Activated T-helper 1 cell treated with anti-CD3 and anti-CD28 coated beads, Interleukin-12 subunit alpha, Interleukin-12 subunit beta, Interleukin-2, Interleukin-4 antibody, amounts not matched to agents 30 ng/mL and 10 ng/mL and 1 ng/mL, durations not matched to agents 14 hours and 24 hours and 36 hours (primary cell): ENCODE results near the gene PLEKHG5. TPM values are rescaled to one million over a fixed set of nuclear protein-coding genes. Genes with fewer than 3 reads are reported as not detected.
A peak's percentile ranks its signal among the peaks of the same experiment; 100 is the strongest.

Experiments
- DNase-seq: peaks from one replicate; pipeline ENCODE4 v3.0.0; 2021; ENCODE audit warnings: low spot score
- H3K27ac Mint-ChIP-seq: one replicate; pipeline ENCODE4 v1.8.0; 2021; ENCODE audit warnings: mild to moderate bottlenecking, mixed read lengths
- H3K27me3 Mint-ChIP-seq: one replicate; pipeline ENCODE4 v1.8.0; 2022; ENCODE audit warnings: mild to moderate bottlenecking, moderate library complexity, mixed read lengths; ENCODE audit not compliant: insufficient read depth
- H3K36me3 Mint-ChIP-seq: one replicate; pipeline ENCODE4 v1.8.0; 2021; ENCODE audit warnings: low read depth, mixed read lengths
- H3K4me1 Mint-ChIP-seq: one replicate; pipeline ENCODE4 v1.8.0; 2021; ENCODE audit warnings: low read depth, mixed read lengths
- H3K4me3 Mint-ChIP-seq: one replicate; pipeline ENCODE4 v1.8.0; 2021; ENCODE audit warnings: mild to moderate bottlenecking, moderate library complexity, mixed read lengths
- H3K9me3 Mint-ChIP-seq: one replicate; pipeline ENCODE4 v1.8.0; 2021; ENCODE audit warnings: mixed read lengths
- intact Hi-C: fragments of 100-400 bp; cut with micrococcal nuclease; formaldehyde crosslinking; loops from one replicate; pipeline ENCODE4 v1.15.1; 2024
- total RNA-seq: library from RNA; stranded (reverse); gene quantifications from 2 replicates; pipeline ENCODE4 v1.2.3, GENCODE V29; 2022

PLEKHG5 gene
- total RNA-seq, 1 donor from 2014 or later = 1.8 TPM

GRCh38 chr1:6475381-6476133 is 15.9 kb downstream of the PLEKHG5 start:
- H3K36me3 Mint-ChIP-seq = no peaks in the 10 kb centered on the region
- no peak overlapping the region for H3K4me3 Mint-ChIP-seq
- DNase-seq = peak; percentile 70
- H3K27me3 Mint-ChIP-seq = no peaks in the 10 kb centered on the region
- no peaks in the 10 kb centered on the region for H3K9me3 Mint-ChIP-seq
- no peaks in the 10 kb centered on the region for H3K4me1 Mint-ChIP-seq
- intact Hi-C loops = loop anchor here (1.0 to 2.0 kb wide), 4 partner anchors 9 to 52 kb away; partner anchors contain the start of gene TNFRSF25
- no peak overlapping the region for H3K27ac Mint-ChIP-seq

DNA sequence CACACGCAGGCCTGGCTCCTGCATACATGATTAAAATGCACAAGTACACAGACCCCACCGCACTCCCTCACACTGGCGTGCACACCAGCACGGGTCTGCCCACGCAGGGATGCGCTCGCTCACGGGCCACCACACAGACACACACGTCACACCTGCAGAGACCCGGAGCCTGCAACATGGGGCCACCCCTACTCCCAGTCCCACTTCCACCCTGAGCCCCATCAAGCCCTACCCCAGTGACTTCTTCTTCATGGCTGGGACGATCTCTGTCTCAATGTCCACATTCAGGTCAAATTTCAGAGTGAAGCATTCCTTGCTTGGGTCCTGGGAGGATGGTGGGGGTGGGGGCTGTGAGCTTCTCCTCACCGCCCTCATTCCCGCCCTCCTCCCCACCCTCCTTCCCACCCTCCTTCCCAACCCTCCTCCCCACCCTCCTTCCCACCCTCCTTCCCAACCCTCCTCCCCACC is 16.6 kb downstream of the PLEKHG5 start:
- H3K4me3 Mint-ChIP-seq = no peak overlapping the region
- DNase-seq = no peak
- no peaks in the 10 kb centered on the region for H3K36me3 Mint-ChIP-seq
- H3K27me3 Mint-ChIP-seq = no peaks in the 10 kb centered on the region
- H3K4me1 Mint-ChIP-seq = no peaks in the 10 kb centered on the region
- no peaks in the 10 kb centered on the region for H3K9me3 Mint-ChIP-seq
- intact Hi-C loops = loop anchor here (1.0 to 2.0 kb wide), 4 partner anchors 9 to 52 kb away; partner anchors contain the start of gene TNFRSF25
- H3K27ac Mint-ChIP-seq = no peak overlapping the region

- Mint-ChIP-seq H3K27me3 (no peaks in the 10 kb centered on the region), H3K9me3 (no peaks in the 10 kb centered on the region), H3K4me3 (no peak overlapping the region), H3K27ac (no peak overlapping the region), H3K4me1 (no peaks in the 10 kb centered on the region), H3K36me3 (no peaks in the 10 kb centered on the region)
- intact Hi-C loops = loop anchor here (2.0 kb wide), 2 partner anchors 13 to 29 kb away; no protein-coding TSS in a partner anchor
- DNase-seq = no peak
Observed at GRCh38 chr1:6473974-6474814, 17.3 kb downstream of the PLEKHG5 start.

GRCh38 chr1:6473156-6473555 is 18.3 kb downstream of the PLEKHG5 start:
- Mint-ChIP-seq H3K4me1 (no peaks in the 10 kb centered on the region), H3K36me3 (no peaks in the 10 kb centered on the region), H3K27me3 (no peaks in the 10 kb centered on the region), H3K4me3 (no peak overlapping the region), H3K27ac (no peak overlapping the region), H3K9me3 (no peaks in the 10 kb centered on the region)
- DNase-seq = no peak
- intact Hi-C loops = no loop called here

GRCh38 chr1:6472391-6472790 is 19.1 kb downstream of the PLEKHG5 start:
- no peaks in the 10 kb centered on the region for H3K9me3 Mint-ChIP-seq
- no peak for DNase-seq

DNA sequence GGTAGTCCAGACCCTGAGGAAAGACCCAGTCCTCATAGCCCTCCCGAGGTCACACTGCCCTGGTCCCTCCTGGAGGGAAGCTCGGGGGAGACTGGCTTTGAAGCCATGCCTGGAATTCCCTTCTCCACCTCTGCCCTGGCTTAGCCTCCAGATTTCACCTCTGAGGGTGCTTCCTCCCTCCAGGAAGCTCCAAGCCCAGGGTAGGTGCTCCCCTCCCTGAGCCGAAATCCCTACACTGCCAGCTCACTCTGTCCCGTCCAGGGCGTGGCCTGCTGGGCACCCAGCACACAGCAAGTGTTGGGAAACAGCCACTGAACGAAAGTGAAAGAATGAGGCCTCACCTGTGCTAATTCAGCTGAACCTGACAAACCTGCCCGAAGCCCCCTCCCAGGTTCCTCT is 19.5 kb downstream of the PLEKHG5 start:
- intact Hi-C loops = no loop called here
- no peaks in the 10 kb centered on the region for H3K9me3 Mint-ChIP-seq
- no peaks in the 10 kb centered on the region for H3K36me3 Mint-ChIP-seq
- DNase-seq = no peak
- H3K4me3 Mint-ChIP-seq = no peak overlapping the region
- H3K4me1 Mint-ChIP-seq = no peaks in the 10 kb centered on the region
- H3K27me3 Mint-ChIP-seq = no peaks in the 10 kb centered on the region
- no peak overlapping the region for H3K27ac Mint-ChIP-seq

More at GRCh38 chr1:6472391-6472790, 19.1 kb downstream of the PLEKHG5 start:
- Mint-ChIP-seq H3K27ac (no peak overlapping the region), H3K36me3 (no peaks in the 10 kb centered on the region), H3K27me3 (no peaks in the 10 kb centered on the region), H3K4me1 (no peaks in the 10 kb centered on the region), H3K4me3 (no peak overlapping the region)
- intact Hi-C loops = no loop called here

- Mint-ChIP-seq H3K36me3 (no peaks in the 10 kb centered on the region), H3K9me3 (no peaks in the 10 kb centered on the region), H3K27ac (no peak overlapping the region), H3K4me1 (no peaks in the 10 kb centered on the region), H3K4me3 (no peak overlapping the region), H3K27me3 (no peaks in the 10 kb centered on the region)
- intact Hi-C loops = no loop called here
- no peak for DNase-seq
Observed at GRCh38 chr1:6471086-6471969, 20.1 kb downstream of the PLEKHG5 start.

- Mint-ChIP-seq H3K4me3 (no peak overlapping the region), H3K4me1 (no peaks in the 10 kb centered on the region), H3K27me3 (no peaks in the 10 kb centered on the region), H3K9me3 (no peaks in the 10 kb centered on the region), H3K27ac (no peak overlapping the region), H3K36me3 (no peaks in the 10 kb centered on the region)
- no peak for DNase-seq
- intact Hi-C loops = no loop called here
Observed at GRCh38 chr1:6470132-6471085, 21.1 kb downstream of the PLEKHG5 start.

DNA sequence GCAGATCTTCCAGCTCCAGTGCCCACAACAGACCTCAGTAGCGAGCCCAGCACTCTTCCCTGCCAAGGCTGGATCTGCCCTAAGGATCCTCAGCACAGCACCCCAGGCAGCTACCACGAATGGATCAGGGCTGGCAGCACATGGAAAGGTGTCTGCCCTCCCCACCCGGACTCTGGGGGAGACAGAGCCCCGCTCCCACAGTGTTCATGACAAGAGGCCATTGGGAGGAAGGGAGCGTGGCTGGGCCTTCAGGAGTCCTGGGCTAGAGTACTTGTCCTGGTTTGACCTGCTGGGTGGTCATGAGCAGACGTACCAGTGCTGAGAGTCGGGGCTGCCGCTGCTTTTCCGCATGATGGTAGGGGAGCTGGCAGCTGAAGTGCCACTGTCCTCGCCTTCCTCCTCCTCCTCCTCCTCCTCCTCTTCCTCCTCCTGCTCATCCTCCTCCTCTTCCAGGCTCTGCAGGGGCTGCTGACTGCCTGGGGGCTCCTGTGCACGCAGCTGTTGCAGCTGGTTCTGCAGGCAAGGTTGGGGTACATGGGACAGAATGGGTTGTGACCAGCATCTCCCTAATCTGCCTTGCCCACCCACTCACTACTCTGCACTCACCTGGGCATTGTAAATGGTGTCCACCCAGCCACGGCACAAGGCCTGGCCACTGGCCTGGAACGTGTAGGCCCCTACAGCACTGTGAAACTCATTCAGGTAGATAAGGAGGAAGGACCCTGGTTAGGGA is 22.6 kb downstream of the PLEKHG5 start:
- Mint-ChIP-seq H3K27me3 (no peaks in the 10 kb centered on the region), H3K36me3 (peaks cover 8% of the 10 kb centered on the region), H3K9me3 (no peaks in the 10 kb centered on the region), H3K27ac (no peak overlapping the region), H3K4me3 (no peak overlapping the region), H3K4me1 (peaks cover 9% of the 10 kb centered on the region)
- DNase-seq = no peak
- intact Hi-C loops = loop anchor here (5.0 kb wide), 1 partner anchor 442 kb away; no protein-coding TSS in a partner anchor

GRCh38 chr1:6467744-6468688 is 23.5 kb downstream of the PLEKHG5 start:
- Mint-ChIP-seq H3K4me3 (peak overlapping the region; percentile 15), H3K27ac (no peak overlapping the region), H3K36me3 (peaks cover 12% of the 10 kb centered on the region), H3K9me3 (no peaks in the 10 kb centered on the region), H3K27me3 (no peaks in the 10 kb centered on the region), H3K4me1 (peaks cover 15% of the 10 kb centered on the region)
- intact Hi-C loops = loop anchor here (5.0 kb wide), 1 partner anchor 441 kb away; no protein-coding TSS in a partner anchor
- DNase-seq = no peak
